Mesothelial cell of epicardium (in vitro differentiated cells): ENCODE results near the gene ULK4. TPM values are rescaled to one million over a fixed set of nuclear protein-coding genes. Genes with fewer than 3 reads are reported as not detected.

Source experiments
- DNase-seq, 2 experiments: peaks; one replicate each; pipeline ENCODE4 v3.0.0; 2021; ENCODE audit warnings: low spot score in 2 of 2; ENCODE audit not compliant: unreplicated experiment in 2 of 2
- H3K27ac Mint-ChIP-seq: 2 replicates; pipeline ENCODE4 v1.8.0; 2021; ENCODE audit warnings: mixed read lengths
- H3K27me3 Mint-ChIP-seq: 2 replicates; pipeline ENCODE4 v1.8.0; 2021; ENCODE audit warnings: low read depth, mixed read lengths
- H3K36me3 Mint-ChIP-seq: 2 replicates; pipeline ENCODE4 v1.8.0; 2021; ENCODE audit warnings: mixed read lengths
- H3K4me1 Mint-ChIP-seq: 2 replicates; pipeline ENCODE4 v1.8.0; 2021; ENCODE audit warnings: mixed read lengths
- H3K4me3 Mint-ChIP-seq: 2 replicates; pipeline ENCODE4 v1.8.0; 2021; ENCODE audit warnings: mild to moderate bottlenecking, moderate library complexity, mixed read lengths
- H3K9me3 Mint-ChIP-seq: 2 replicates; pipeline ENCODE4 v1.8.0; 2021; ENCODE audit warnings: mixed read lengths
- total RNA-seq: library from RNA; stranded (reverse); gene quantifications from 3 replicates; pipeline ENCODE4 v1.2.1, GENCODE V29; 2021
- TF ChIP-seq, protein P1 (sequence below): fragments of 200-600 bp; sonication (generic); IDR thresholded peaks from one replicate; pipeline ENCODE4 v1.5.0; 2021; ENCODE audit warnings: antibody characterized with exemption; ENCODE audit not compliant: unreplicated experiment

Gene ULK4
- total RNA-seq, 1 donor from 2014 or later, result 10.7 TPM

DNA sequence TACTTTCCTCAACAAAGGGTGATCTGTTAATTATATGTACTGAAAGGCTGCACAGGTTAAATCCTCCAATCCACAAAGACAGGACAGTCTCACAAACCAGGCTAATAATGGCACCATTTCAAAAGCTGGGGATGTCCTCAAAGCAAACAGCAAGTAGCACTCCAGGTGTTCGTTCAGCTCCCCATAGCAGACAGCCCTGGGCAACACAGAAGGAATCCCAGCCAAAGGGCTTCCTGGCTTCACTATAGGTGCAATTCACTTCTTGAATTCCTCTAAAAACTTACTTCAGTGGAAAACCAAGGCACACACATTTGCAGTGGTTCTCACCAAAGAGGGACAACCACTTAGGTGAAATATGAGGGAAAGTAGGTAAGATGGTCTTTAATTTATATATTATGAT lies 595.9 kb downstream of the ULK4 start:
- H3K36me3 Mint-ChIP-seq, result no peaks in the 10 kb centered on the region
- H3K27ac Mint-ChIP-seq, result no peak overlapping the region
- no peak overlapping the region for H3K4me3 Mint-ChIP-seq
- no peak for DNase-seq
- TF ChIP-seq, protein P1, sequence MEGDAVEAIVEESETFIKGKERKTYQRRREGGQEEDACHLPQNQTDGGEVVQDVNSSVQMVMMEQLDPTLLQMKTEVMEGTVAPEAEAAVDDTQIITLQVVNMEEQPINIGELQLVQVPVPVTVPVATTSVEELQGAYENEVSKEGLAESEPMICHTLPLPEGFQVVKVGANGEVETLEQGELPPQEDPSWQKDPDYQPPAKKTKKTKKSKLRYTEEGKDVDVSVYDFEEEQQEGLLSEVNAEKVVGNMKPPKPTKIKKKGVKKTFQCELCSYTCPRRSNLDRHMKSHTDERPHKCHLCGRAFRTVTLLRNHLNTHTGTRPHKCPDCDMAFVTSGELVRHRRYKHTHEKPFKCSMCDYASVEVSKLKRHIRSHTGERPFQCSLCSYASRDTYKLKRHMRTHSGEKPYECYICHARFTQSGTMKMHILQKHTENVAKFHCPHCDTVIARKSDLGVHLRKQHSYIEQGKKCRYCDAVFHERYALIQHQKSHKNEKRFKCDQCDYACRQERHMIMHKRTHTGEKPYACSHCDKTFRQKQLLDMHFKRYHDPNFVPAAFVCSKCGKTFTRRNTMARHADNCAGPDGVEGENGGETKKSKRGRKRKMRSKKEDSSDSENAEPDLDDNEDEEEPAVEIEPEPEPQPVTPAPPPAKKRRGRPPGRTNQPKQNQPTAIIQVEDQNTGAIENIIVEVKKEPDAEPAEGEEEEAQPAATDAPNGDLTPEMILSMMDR, result no peak
- H3K9me3 Mint-ChIP-seq, result peaks cover 3% of the 10 kb centered on the region
- H3K4me1 Mint-ChIP-seq, result peaks cover 13% of the 10 kb centered on the region
- H3K27me3 Mint-ChIP-seq, result no peaks in the 10 kb centered on the region

DNA sequence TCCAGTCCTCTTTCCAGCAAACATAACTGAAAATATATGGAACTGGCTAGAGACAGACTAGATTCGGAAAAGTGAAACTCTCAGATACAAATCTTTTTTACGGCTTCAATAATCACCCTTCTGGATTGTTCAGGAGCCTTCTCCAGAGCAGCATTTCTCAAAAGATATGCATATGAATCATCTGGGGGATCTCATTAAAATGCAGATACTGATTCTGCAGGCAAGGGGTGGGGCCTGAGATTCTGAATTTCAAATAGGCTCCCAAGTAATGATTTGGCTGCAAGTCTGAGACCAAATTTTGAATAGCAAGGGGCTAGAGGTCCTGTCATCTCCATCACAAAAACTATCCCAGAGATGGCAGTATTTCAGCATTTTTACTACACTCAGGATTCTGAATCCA lies 597.2 kb downstream of the ULK4 start:
- TF ChIP-seq, protein P1, result no peak
- no peak overlapping the region for H3K27ac Mint-ChIP-seq

DNA sequence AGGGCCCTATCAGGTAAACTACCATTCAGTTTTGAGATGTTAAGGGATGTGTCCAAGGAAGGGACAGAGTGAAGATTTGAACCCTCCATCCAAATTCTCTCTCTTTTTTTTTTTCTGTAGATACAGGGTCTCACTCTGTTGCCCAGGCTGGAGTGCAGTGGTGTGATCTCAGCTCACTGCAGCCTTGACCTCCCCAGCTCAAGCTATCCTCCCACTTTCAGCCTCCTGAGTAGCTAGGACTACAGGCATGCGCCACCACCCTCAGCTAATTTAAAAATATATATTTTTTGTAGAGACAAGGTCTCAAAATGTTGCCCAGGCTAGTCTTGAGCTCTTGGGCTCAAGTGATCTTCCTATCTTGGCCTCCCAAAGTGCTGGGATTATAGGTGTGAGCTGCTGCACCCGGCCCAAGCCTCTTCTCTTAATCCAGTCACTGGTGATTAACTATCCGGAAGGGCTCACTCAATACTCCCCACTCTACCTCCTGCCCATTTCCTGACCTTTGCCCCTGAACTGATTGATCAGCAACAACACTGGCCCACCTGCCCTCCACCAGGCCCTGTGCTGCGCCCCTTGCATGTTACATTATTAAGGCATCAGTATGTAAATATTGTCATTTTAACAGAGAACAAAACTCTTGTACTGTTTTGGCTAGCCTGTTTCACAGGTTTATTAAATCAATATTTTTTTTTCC lies 597.9 kb downstream of the ULK4 start:
- Mint-ChIP-seq H3K9me3 (peaks cover 10% of the 10 kb centered on the region), H3K27ac (no peak overlapping the region), H3K36me3 (no peaks in the 10 kb centered on the region), H3K4me1 (peaks cover 6% of the 10 kb centered on the region), H3K4me3 (no peak overlapping the region), H3K27me3 (no peaks in the 10 kb centered on the region)
- TF ChIP-seq, protein P1, result no peak
- no peak for DNase-seq

More for the DNA sequence above, 597.2 kb downstream of the ULK4 start:
- Mint-ChIP-seq H3K4me3 (no peak overlapping the region), H3K36me3 (no peaks in the 10 kb centered on the region), H3K9me3 (peaks cover 9% of the 10 kb centered on the region), H3K27me3 (no peaks in the 10 kb centered on the region), H3K4me1 (peaks cover 7% of the 10 kb centered on the region)
- DNase-seq, result no peak

DNA sequence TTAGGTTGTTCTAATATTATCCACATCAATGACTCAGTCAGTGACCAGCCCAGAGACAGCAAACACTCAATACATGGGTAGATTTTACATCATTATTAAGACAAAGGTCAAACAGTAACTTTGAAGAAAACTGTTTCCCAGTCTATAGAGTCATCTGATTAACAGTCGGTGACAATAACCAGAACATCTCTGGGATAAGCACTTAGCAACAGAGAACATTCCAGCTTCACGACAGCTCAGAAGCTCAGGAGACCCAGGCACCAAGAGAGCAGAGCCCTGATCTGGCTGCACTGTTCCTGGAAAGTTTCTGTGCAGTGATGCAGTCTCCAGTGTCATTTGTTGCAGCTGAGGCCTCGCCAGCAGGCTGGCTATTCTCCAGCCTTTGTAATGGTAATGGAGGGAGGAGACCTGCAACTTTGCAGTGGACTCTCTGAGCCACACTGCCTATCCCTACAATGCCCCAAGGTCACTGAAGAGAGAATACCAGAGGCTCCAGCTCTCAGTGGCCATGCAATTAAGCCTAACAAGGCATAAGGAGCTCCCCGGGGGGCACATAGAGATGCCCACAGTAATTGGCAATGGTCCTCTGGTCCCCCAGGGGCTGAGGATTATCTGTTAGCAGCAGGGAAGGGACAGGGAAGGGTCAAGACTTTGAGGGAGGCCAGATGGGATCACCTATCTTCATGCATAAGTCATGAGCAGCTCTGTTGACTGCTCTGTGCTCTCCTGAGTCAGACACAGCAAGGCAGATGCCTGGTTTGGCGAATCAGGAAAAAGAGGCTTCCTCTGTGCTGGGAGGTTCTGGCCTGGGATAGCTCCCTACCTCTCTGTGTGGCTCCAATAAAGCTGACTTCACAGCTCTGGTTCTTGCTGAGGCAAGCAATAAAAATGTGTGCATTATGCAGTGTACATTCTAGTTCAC lies 599.0 kb downstream of the ULK4 start:
- DNase-seq, result no peak
- no peak overlapping the region for H3K4me3 Mint-ChIP-seq
- H3K4me1 Mint-ChIP-seq, result peaks cover 6% of the 10 kb centered on the region
- no peaks in the 10 kb centered on the region for H3K36me3 Mint-ChIP-seq
- TF ChIP-seq, protein P1, result no peak
- no peaks in the 10 kb centered on the region for H3K27me3 Mint-ChIP-seq
- peaks cover 7% of the 10 kb centered on the region for H3K9me3 Mint-ChIP-seq
- H3K27ac Mint-ChIP-seq, result no peak overlapping the region

DNA sequence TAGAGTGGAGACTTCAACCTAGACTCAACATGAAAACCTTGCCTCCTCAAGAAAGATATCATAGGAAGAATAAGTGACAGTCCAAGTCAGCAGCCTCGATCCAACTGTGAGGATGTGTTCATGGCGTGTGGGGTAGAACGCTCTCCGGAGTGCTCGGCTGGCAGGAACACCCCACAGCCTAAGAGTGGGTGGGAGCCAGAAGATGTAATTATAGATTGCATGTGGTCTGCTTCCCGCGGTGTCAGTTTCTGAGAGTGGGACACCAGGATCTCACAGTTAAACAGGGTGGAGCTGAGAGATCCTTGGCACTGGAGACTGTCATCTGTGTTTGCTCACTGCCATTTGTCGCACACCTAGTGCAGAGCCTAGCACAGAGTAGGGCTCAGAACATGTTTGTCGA lies 604.6 kb downstream of the ULK4 start:
- no peak overlapping the region for H3K4me3 Mint-ChIP-seq
- H3K27ac Mint-ChIP-seq, result no peak overlapping the region
- H3K27me3 Mint-ChIP-seq, result no peaks in the 10 kb centered on the region
- H3K36me3 Mint-ChIP-seq, result no peaks in the 10 kb centered on the region
- no peak for DNase-seq
- peaks cover 7% of the 10 kb centered on the region for H3K9me3 Mint-ChIP-seq
- no peaks in the 10 kb centered on the region for H3K4me1 Mint-ChIP-seq
- TF ChIP-seq, protein P1, result no peak
